SK-N-MC (cell line): ENCODE results near the gene PDLIM5.

Experiments
- EZH2 ChIP-seq: fragments of 200-600 bp; sonication (generic); IDR thresholded peaks from one replicate; pipeline ENCODE4 v1.6.1; 2017; ENCODE audit warnings: antibody characterized with exemption
- POLR2AphosphoS5 ChIP-seq: IDR thresholded peaks from 2 replicates; pipeline ENCODE4 v1.6.1; 2012; ENCODE audit warnings: mild to moderate bottlenecking, low read depth, low read length, borderline replicate concordance

DNA sequence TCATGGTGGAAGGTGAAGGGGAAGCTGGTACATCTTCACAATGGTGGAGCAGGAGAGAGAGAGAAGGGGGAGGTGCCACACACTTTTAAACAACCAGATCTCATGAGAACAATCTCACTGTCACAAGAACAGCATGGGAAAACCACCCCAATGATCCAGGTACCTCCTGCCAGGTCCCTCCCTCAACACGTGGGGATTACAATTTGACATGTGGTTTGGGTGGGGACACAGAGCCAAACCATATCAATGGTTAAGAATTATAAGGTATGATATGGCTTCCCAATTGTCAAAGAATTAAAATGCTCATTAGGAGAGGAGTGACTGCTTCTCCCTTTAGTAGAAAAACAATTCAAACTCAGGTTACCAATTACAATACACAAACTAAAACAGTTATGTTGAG lies 143.3 kb downstream of the PDLIM5 start:
- TF ChIP-seq EZH2 (no peak), POLR2AphosphoS5 (no peak)
